Measurements from ENCODE around the gene SLC25A45. TPM values are rescaled to one million over a fixed set of nuclear protein-coding genes. Genes with fewer than 3 reads are reported as not detected.

The SLC25A45 gene
- total RNA-seq, 1 experiment from 2014 or later: 3.9 TPM

DNA sequence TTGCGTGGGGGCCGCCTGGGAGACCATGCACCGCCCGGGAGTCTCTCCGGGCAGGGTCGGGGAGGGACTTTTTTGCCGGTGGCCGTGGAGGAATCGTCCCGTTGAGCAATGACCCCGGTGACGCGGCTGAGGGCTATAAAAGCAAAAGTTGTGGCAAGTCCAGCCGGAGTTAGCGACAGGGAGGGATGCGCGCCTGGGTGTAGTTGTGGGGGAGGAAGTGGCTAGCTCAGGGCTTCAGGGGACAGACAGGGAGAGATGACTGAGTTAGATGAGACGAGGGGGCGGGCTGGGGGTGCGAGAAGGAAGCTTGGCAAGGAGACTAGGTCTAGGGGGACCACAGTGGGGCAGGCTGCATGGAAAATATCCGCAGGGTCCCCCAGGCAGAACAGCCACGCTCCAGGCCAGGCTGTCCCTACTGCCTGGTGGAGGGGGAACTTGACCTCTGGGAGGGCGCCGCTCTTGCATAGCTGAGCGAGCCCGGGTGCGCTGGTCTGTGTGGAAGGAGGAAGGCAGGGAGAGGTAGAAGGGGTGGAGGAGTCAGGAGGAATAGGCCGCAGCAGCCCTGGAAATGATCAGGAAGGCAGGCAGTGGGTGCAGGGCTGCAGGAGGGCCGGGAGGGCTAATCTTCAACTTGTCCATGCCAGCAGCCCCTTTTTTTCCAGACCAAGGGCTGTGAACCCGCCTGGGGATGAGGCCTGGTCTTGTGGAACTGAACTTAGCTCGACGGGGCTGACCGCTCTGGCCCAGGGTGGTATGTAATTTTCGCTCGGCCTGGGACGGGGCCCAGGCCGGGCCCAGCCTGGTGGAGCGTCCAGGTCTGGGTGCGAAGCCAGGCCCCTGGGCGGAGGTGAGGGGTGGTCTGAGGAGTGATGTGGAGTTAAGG, 40.4 kb upstream of the SLC25A45 start, which contains the start of gene NEAT1:
NEAT1 (plus strand) TSS at position 166 of the 883 bp plus-strand sequence.
- Mint-ChIP-seq H3K4me1 (ENCODE audit: insufficient read depth, unreplicated experiment) (peaks cover 26% of the 10 kb centered on the region), H3K9me3 (ENCODE audit: unreplicated experiment) (no peaks in the 10 kb centered on the region), H3K36me3 (ENCODE audit: insufficient read depth, unreplicated experiment) (peaks cover 60% of the 10 kb centered on the region), H3K4me3 (ENCODE audit: unreplicated experiment) (peak within 1 kb of the TSS; percentile 98), H3K27me3 (ENCODE audit: insufficient read depth, unreplicated experiment) (peaks cover 10% of the 10 kb centered on the region), H3K27ac (ENCODE audit: low read depth, unreplicated experiment) (peak within 1 kb of the TSS; percentile 99)
- CTCF ChIA-PET: interaction anchor here (0.5 to 0.9 kb wide), 3 partner anchors 41 to 76 kb away, joined by 3 to 4 read pairs (median 3); partner anchors contain the start of gene MALAT1
- intact Hi-C loops (cut with micrococcal nuclease): loop anchor here (1.0 to 2.0 kb wide), 2 partner anchors 76 to 84 kb away; partner anchors contain the start of gene MALAT1
- DNase-seq (ENCODE audit: unreplicated experiment): peak; percentile 91
- TF ChIP-seq, protein P1, sequence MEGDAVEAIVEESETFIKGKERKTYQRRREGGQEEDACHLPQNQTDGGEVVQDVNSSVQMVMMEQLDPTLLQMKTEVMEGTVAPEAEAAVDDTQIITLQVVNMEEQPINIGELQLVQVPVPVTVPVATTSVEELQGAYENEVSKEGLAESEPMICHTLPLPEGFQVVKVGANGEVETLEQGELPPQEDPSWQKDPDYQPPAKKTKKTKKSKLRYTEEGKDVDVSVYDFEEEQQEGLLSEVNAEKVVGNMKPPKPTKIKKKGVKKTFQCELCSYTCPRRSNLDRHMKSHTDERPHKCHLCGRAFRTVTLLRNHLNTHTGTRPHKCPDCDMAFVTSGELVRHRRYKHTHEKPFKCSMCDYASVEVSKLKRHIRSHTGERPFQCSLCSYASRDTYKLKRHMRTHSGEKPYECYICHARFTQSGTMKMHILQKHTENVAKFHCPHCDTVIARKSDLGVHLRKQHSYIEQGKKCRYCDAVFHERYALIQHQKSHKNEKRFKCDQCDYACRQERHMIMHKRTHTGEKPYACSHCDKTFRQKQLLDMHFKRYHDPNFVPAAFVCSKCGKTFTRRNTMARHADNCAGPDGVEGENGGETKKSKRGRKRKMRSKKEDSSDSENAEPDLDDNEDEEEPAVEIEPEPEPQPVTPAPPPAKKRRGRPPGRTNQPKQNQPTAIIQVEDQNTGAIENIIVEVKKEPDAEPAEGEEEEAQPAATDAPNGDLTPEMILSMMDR (IDR thresholded peaks at IDR 0.05; ENCODE audit: unreplicated experiment): no peak
- BruUV-seq (replicated peaks): TSS peak; percentile 28
- POLR2A ChIA-PET: interaction anchor here (0.5 to 21.4 kb wide), 22 partner anchors 4 to 468 kb away, joined by 3 to 2994 read pairs (median 9); partner anchors contain the start of genes CCDC85B, CFL1, FAM89B and FRMD8

DNA sequence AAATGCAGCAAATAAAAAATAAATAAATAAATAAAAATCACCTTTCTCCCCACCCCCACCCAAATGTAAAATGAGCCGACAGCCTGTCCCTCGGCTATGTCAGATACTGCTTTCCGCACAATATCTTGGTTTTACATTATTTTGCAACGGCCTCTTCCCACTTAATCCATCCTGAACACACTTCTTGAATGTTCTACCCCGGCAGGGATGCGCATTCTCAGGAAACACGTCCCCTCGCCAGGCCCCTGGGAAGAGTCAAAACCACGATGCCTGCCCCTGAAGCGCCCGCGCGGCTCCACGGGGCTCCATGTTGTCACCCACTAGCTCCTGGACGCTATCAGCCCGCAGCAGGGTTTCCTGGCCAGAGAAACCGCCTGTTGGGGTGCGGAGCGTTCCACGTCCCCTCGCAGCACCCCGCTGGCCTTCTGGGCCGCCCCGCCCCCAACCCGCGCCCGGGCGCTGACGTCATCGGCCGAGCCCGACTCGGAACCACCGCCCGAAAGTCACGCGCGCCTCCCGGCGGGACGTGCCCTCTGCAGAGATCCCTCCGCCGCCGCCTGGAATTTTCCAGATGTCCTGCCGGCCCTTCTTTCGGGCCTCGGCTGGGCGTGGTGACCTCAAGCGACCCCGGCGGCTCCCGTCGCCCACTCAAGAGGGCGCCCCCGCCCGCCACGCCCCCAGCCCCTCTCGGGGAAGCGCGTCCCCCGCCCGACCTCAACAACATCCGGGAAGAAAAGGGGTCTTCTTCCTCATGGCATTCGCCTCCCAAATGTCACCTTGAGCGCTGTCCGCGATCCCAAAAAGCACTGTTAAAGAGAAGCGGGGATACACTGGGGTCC, 39.6 kb upstream of the SLC25A45 start:
- Mint-ChIP-seq H3K4me1 (ENCODE audit: insufficient read depth, unreplicated experiment) (peaks cover 29% of the 10 kb centered on the region), H3K27ac (ENCODE audit: low read depth, unreplicated experiment) (peak overlapping the region; percentile 99), H3K27me3 (ENCODE audit: insufficient read depth, unreplicated experiment) (peaks cover 10% of the 10 kb centered on the region), H3K36me3 (ENCODE audit: insufficient read depth, unreplicated experiment) (peaks cover 52% of the 10 kb centered on the region), H3K9me3 (ENCODE audit: unreplicated experiment) (no peaks in the 10 kb centered on the region), H3K4me3 (ENCODE audit: unreplicated experiment) (peak overlapping the region; percentile 98)
- peak; percentile 93 for DNase-seq (ENCODE audit: unreplicated experiment)
- CTCF ChIA-PET: interaction anchor here (0.6 to 1.1 kb wide), 2 partner anchors 77 to 88 kb away, joined by 3 to 4 read pairs; partner anchors contain the start of gene MALAT1
- BruUV-seq (replicated peaks): no TSS peak
- POLR2A ChIA-PET: interaction anchor here (0.5 to 21.4 kb wide), 28 partner anchors 5 to 469 kb away, joined by 3 to 2994 read pairs (median 5); partner anchors contain the start of genes CCDC85B, CDC42EP2, FAM89B and FRMD8
- TF ChIP-seq, protein P1 (IDR thresholded peaks at IDR 0.05; ENCODE audit: unreplicated experiment): no peak
- intact Hi-C loops (cut with micrococcal nuclease): loop anchor here (1.0 to 2.0 kb wide), 3 partner anchors 40 to 85 kb away; partner anchors contain the start of genes MALAT1 and SLC25A45

DNA sequence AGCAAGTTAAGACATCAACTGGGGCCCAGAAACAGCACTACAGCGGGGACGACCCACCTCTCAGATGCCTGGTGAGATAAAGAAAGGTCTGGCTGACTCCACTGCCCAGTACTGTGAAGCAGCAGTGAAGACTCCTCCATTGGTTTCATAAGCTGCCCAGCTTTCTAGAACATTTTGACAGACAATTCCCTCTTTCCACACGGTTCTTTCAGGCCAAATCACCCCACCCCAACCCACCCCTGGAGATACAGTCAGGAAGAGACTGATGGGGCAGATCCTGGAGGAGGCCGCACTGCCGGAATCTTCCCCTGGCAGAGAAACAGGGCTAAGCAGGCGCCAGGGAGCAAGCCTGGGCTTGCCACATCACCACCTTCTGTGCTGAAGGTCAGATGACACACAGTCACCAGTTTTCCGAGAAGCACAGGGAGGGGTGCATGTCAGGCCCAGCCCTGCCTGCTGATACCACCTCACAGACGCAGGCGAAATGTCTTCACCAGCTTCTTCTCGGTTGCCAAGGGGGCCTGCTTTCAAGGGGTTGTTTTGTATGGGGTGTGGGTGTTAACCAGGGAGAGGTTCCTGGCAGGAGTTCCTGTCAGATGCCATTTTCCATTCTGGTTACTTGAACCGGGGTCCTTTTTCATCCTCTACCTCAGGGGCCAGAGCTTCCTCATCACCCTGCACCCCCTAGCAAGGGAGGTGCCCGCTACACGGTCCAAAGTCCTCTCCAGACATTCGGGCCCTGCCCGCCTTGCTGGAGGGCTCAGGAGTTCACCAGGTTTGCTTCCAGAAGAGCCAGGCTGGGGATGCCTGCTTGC, 38.7 kb upstream of the SLC25A45 start:
- Mint-ChIP-seq H3K27ac (ENCODE audit: low read depth, unreplicated experiment) (peak overlapping the region; percentile 99), H3K4me3 (ENCODE audit: unreplicated experiment) (peak overlapping the region; percentile 98), H3K9me3 (ENCODE audit: unreplicated experiment) (no peaks in the 10 kb centered on the region), H3K4me1 (ENCODE audit: insufficient read depth, unreplicated experiment) (peaks cover 34% of the 10 kb centered on the region), H3K27me3 (ENCODE audit: insufficient read depth, unreplicated experiment) (peaks cover 10% of the 10 kb centered on the region), H3K36me3 (ENCODE audit: insufficient read depth, unreplicated experiment) (peaks cover 43% of the 10 kb centered on the region)
- intact Hi-C loops (cut with micrococcal nuclease): loop anchor here (1.0 kb wide), 1 partner anchor 39 kb away; the partner anchor contains the start of gene SLC25A45
- no TSS peak for BruUV-seq (replicated peaks)
- peak; percentile 99 for DNase-seq (ENCODE audit: unreplicated experiment)
- CTCF ChIA-PET: interaction anchor here (0.6 to 1.1 kb wide), 8 partner anchors 38 to 240 kb away, joined by 3 to 7 read pairs (median 4); partner anchors contain the start of gene MALAT1
- POLR2A ChIA-PET: interaction anchor here (0.6 to 21.4 kb wide), 26 partner anchors 6 to 325 kb away, joined by 3 to 2994 read pairs (median 5); partner anchors contain the start of genes CDC42EP2, FAU, FRMD8 and MALAT1
- TF ChIP-seq, protein P1 (IDR thresholded peaks at IDR 0.05; ENCODE audit: unreplicated experiment): no peak
